Measurements from ENCODE around the gene EVC.
A peak's percentile ranks its signal among the peaks of the same experiment; 100 is the strongest.

Gene EVC

DNA sequence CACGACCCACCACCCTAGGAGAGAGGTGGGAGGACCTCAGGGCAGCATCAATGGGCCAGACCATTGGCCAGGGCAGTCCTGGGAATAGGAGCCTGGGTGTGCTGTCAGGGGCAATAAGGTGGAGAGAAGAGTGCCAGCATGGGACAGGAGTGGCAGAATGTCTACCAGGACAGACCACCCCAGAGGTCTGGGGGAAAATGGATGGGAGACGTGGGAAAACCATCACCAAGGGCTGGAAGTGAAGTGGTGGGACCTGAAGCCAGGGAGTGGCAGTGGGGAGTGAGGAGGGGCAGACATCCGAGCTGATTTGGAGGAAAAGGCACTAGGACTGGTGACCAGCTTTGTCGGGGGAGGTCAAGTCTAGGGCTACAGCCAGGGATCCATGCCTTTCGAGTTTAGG lies 3.6 kb upstream of the EVC start:
- peak overlapping the region; percentile 76 for H3K4me3 ChIP-seq (ENCODE audit: low read depth, low read length)
- no peak for DNase-seq (ENCODE audit: low read depth)

DNA sequence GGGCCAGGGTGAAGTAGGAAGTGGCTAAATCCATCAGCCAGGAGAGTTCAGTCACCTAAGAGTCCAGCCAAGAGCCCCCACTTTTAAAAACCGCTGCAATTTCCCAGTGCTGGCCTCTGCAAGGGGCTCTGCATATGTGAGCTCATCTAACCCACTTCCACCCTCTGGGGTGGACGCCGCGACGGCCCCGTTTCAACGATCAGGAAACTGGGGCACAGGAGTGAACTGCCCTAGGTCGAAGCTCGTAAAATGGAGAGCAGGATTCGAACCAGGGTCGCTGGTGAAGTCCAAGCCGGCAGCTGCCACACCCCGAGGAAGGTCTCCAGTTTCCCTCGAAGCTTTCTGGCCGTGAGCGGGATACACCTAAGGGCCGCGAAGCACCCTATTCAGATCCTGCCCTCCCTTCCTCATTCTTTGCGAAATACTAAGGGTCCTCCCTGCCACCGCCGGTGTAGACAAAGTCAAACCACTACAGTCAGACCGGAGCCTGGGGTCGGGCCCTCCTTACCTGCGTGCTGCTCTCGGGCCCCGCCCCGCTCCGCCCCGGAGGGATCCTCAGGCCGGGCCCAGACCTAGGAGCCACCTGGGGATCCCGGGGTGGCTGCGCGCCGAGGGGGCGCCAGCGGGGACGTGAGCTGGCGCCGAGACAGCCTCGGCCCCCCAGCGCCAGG lies 3.1 kb upstream of the EVC start:
- DNase-seq (ENCODE audit: low read depth) = no peak
- peak overlapping the region; percentile 76 for H3K4me3 ChIP-seq (ENCODE audit: low read depth, low read length)

DNA sequence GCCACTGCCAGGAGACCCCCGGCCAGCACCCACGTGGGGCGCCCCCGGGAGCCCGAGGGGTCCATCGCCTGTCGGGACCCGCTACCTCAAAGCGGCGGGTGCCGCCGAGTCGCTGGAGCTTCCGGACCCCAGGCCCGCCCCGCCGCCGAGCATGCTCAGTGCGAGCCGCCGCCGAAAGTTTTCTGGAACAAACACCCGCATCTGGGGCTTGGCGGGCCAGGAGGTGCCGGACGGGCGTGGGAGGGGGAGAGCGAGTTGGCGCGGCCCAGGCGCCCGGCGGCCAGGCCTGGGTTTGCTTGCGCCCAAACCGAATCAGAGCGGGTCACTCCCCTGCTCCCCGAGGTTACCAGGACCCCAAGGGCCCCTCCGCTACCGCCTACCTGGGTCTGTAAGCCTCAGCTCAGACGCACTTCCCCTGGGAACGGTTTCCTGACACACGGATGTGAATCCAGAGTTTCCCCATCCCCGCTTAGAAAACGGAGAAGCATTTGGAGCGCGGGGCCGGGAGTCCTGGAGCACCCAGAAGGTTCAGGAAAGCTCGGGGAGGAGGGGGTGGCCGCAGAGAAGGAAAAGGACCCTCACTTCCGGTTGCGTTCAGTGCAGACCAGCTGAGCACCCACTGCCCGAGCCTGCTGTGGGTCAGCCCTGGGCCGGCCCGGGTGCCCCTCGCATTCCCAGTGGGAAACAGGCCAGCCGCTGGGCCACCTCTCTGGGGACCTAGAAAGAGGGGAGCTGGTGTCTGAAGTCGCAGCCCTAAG lies 2.4 kb upstream of the EVC start, which contains the start of gene EVC2:
EVC2 (minus strand) TSS at position 111 of the 758 bp plus-strand sequence; CDS start at position 65, 46 bp downstream.
- DNase-seq (ENCODE audit: low read depth) = peak; percentile 17

DNA sequence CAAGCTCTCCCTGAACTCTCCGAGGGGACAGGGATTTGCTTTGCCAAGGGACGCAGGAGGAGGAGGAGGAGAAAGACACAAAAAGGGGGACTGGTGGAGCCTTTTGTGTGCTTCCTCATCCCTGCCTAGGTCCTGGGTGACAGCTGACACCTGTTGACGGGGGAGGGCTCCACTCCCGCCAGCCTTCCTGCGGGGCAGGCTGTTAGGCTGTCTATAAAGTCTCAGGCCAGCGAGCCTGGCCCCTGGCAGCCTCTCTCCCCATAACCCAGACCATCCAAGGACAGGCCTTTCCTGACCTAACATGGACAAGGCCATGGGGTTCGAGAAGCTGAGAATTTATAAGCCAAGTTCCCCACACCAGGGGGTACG lies 1.8 kb upstream of the EVC start:
- H3K4me3 ChIP-seq (ENCODE audit: low read depth, low read length) = peak overlapping the region; percentile 76
- DNase-seq (ENCODE audit: low read depth) = peak; percentile 18

More for the DNA sequence above, 2.4 kb upstream of the EVC start, which contains the start of gene EVC2:
- peak within 1 kb of the TSS; percentile 76 for H3K4me3 ChIP-seq (ENCODE audit: low read depth, low read length)

DNA sequence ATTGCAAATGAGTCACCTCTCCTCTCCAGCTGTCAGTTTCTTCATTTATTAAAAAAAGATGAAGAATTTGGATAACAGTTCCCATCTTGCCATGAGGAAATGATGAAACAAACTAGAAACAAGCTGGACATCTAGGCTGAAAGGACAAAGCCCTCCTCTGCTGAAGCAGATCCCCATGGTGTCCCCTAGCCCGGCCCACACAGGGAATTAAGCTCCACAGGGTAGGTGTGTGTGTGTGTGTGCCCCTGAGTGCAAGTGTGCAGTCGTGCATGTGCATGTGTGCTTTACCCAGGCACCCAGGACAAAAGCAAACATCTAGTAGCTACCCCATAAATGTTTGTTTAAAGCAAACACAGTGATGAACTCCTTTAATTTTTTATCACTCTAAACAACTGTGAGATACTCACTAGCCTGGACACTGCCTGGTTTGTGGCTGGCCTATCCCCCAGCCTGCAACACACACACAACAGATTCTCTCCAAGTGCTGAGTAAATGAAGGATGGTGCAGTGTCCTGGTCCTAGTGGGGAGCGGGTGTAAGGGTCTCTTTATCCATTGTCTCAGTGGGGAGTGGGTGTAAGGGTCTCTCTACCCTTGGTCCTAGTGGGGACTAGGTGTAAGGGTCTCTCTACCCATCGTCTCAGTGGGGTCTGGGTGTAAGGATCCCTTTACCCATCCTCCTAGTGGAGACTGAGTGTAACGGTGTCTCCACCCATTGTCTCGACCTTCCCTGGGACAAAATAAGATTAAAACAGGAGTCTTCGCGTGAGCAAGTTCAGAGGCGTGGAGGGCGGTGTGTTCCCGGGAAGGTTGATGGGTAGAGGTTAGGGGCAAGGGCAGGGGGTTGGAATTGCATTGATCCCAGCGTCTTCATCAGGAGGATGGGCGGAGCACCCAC lies 688 bp upstream of the EVC start:
- peak overlapping the region; percentile 75 for H3K4me3 ChIP-seq (ENCODE audit: low read depth, low read length)
- DNase-seq (ENCODE audit: low read depth) = no peak

DNA sequence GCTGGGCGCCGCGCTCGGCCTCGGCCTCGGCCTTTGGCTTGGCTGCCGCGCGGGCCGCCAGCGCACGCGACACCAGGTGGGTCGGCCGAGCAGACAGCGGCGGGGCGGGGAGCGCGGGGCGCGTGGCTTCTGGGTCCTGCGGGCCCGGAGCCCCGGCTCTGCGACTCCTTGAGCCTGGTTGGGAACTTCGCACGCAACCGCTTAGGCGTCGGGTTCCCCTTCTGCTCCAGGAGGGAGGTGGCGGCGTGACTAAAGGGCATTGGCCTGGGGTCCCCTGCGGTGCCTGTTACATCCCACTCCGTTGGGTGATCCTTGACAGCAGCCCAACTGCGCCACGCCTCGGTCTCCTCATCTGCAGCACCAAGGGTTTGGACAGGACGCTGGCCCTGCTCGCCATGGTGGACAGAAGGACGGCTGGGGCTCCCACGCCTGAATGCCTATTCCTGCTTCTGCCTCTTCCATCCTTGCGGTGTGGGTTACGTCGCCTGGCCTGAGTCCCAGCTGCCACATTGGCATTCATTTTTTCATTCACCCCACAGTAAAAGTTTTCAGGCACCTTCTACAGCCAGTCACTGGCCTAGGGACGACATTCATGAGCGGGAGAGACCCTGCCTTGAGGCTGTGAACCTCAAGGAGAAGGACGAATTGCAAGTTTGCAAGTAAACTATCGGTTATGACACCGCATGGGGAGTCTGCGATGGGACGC lies 631 bp downstream of the EVC start:
- H3K4me3 ChIP-seq (ENCODE audit: low read depth, low read length) = peak overlapping the region; percentile 75
- DNase-seq (ENCODE audit: low read depth) = peak; percentile 14

DNA sequence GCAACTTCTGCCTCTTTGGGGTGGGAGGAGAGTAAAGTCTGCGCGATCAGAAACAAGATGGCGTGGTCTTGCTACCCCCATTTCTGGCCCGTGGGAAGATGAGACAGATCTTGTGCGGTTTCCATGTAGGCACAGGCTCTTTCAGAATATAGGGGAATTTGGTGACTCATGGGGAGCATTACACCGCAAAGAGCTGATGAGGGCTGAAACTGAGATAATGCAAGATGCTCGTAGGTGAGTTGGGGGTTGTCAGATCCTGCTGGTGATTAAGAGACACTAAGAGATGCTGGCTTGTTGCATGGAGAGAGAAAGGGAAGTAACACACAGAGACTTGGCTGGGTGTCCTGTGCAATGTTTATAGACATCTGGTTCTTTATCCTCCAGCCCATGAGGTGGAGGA lies 1.5 kb downstream of the EVC start:
- DNase-seq (ENCODE audit: low read depth) = peak; percentile 45
- H3K4me3 ChIP-seq (ENCODE audit: low read depth, low read length) = peak overlapping the region; percentile 75

DNA sequence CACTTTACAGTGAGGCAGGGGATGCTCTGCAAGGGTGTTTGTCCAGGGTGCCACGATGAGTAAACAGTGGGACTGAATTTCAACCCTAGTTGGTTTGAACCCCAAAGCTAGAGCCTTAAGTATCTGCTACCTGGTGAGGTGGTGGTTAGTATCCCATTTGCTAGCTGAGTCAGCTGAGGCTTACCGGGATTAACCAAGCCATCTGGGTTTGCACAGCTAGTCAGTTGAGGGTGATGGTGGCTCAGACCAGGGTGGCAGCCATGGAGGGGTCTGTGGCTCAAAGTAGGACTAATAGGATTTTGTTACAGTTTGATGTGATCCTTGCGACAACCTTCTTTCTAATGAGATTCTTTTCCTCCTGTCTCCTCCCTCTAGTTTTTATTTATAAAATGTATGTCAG lies 1.9 kb downstream of the EVC start:
- no peak for DNase-seq (ENCODE audit: low read depth)
- peak overlapping the region; percentile 75 for H3K4me3 ChIP-seq (ENCODE audit: low read depth, low read length)

DNA sequence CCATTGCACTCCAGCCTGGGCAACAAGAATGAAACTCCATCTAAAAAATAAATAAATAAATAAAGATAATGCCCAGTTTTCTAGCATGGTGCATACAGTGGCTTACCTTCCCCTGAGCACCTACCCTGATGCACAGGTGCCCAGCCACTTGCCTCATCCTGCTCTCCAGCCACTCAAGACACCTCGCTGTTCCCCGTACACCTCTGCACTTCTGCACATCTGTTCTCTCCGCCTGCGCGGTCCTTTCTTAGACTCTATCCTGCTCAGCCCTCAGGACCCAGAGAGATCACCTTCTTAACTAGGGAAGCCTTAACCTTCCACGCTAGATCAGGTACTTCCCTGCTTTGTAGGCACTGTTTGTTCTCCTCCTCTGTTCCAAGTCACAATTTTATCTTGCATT lies 2.9 kb downstream of the EVC start:
- DNase-seq (ENCODE audit: low read depth) = no peak
- H3K4me3 ChIP-seq (ENCODE audit: low read depth, low read length) = no peak overlapping the region

DNA sequence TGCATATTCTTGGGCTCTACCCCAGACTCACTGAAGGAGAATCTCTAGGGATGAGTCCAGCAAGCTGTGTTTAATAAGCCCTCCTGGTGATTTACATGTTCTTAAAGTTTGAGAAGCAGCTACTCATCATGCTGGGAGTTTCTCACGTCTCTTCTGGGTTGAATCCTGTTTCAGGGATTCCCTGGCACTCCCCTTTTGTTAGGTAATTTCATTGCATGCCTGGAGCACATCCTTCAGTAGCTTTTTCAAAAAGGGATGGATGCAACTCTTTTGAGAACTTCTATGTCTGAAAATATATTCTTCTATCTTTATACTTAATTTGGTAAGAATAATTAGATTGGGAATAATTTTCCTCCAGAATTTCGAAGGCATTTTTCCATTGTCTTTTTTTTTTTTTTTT lies 4.4 kb downstream of the EVC start:
- DNase-seq (ENCODE audit: low read depth) = no peak
- H3K4me3 ChIP-seq (ENCODE audit: low read depth, low read length) = no peak overlapping the region

DNA sequence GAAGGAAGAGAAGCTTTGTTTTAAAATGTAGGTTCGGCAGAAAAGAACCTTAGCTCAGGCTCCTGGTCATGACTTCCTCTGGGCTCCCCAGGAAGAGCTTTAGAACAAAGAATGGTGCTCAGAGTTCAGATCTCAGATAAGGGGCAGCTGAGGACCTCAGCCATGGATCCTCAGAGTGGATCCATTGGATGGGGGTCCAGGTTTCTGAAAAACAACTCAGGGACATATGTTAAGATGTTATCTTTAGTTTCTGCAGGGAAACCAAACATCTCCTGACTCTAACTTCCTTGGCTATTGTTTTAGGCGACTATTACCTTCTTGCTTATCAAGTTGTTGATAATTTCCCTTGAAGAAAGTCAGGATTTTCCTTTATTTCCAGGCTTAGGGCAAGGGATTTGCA lies 5.4 kb downstream of the EVC start:
- no peak overlapping the region for H3K4me3 ChIP-seq (ENCODE audit: low read depth, low read length)
- DNase-seq (ENCODE audit: low read depth) = no peak

DNA sequence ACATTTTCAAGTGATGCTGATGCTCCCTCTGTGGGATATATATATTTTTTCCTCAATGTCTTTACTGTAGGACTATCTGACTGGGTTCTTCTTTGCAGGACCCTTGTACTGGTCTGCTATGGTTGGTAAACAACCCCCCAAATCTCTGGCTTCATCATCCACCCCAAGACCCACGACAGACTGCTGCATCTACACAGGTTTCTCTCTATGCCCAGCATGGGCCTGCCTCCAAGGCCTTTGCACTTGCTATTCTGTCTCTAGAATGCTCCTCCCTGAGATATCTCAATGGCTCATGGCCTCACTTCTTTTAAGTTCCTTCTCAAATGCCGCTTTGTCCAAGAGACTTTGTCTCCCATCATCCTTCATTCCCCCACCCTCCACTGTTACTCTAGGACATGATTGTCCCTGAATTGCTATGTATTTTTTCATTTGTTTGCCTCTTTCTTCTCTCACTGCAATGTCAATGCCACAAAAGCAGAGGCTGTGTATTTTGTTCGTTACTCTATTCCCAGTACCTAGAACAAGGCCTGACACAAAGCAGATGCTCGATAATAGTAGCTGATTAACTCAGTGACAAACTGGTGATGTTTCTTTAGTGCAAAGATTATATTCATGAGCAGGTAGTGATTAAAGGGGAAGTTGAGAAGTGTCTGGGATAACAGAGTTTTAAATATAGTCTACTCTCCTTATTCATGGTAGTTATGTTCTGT lies 6.6 kb downstream of the EVC start:
- no peak overlapping the region for H3K4me3 ChIP-seq (ENCODE audit: low read depth, low read length)
- DNase-seq (ENCODE audit: low read depth) = no peak

DNA sequence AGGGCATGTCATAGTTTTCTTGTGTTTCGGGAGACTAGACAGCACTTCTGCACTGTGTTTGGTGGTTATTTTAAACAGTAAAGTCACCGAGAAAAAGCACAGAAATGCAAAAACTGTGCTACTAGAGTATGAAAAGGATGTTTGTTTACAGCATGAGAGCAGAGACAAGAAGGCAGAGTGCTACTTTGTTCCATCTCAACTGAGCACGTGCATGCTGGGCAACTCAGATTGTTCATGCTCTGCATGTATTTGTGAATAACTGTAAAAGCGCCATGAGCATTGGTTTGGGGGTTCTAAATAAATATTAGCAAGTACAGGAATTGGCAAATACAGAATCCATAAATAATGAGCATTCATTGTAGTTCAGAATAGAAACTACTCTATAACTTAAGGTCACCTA lies 7.4 kb downstream of the EVC start:
- DNase-seq (ENCODE audit: low read depth) = no peak
- no peak overlapping the region for H3K4me3 ChIP-seq (ENCODE audit: low read depth, low read length)

DNA sequence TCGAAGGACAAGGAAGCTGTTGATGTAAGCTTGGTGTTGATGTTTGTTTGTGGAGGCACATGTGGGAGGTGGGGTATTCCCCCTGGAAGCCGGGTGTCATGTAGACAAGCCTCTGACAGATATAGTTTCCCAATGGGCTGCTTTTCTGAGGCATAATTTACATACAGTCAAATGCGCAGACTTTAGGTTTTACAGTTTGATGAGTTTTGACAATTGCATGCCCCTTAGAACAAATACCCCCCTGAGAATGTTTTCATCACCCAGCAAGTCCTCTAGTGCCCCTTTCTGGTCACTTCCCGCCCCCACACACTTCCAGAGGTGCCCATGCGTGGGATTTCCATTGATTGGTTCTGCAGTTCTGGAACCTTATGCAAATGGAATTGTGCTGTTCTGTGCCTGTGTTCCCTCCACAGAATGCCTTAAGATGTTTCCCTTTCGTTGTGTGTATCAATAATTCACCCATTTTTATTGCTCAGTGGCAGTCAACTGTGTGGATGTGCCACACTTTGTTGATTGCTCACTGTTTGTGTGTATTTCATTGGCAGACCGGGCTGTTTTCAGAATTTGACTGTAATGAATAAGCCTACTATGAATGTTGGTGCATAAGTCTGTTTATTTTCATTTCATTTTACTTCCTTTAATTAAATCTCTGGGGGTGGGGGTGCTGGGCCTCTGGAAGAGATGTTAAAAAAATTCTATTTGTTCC lies 8.5 kb downstream of the EVC start:
- DNase-seq (ENCODE audit: low read depth) = no peak

DNA sequence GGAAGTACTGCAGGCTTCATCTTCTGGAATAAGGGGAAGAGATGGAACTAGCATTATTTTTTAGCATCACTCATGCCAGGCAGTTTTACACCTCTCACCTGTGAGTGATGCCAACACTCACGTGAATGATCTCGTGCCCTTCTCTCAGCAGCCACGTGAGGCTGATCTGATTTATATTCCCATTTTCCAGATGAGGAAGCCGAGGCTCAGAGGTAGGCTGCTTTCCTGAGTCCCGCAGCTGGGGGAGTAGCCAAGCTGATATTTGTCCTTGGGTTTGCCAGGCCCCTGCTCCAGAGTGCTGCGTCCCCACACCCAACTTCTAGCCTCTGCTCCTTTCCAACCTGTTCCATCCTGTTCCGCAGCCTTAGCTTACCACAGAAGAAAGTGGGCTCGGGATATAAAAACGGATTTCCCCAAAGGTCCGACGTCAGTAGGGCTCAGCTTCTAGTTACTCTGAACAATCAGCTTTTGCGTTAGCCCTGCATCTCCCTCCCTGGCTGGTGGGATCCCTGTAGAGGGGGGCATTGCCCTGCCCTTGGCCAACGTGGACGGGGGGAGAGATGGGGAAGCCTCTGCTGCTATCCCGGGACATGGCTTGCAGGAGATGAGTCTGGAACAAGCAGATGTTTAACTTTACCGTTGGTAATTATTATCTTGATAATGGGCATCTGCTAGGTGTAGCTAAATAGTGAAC lies 9.3 kb downstream of the EVC start:
- DNase-seq (ENCODE audit: low read depth) = no peak
- H3K4me3 ChIP-seq (ENCODE audit: low read depth, low read length) = no peak overlapping the region

More for the DNA sequence above, 8.5 kb downstream of the EVC start:
- H3K4me3 ChIP-seq (ENCODE audit: low read depth, low read length) = no peak overlapping the region

DNA sequence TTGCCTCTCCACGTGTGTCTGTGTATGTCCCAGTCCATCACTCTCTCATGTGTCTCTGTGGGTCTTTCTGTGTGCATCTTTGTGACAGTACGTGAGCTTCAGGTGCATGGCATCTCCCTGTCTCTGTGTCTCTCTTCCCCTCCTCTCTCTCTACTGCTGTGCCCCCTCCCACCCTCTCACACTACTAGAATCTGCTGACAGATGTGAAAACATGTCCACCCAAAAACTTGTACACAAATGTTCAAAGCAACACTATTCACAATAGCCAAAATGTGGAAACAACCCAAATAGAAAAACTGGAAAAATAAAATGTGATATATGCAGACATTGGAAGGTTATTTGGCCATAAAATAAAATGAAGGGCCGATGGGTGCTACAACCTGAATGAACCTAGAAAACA lies 10.0 kb downstream of the EVC start:
- H3K4me3 ChIP-seq (ENCODE audit: low read depth, low read length) = no peak overlapping the region

DNA sequence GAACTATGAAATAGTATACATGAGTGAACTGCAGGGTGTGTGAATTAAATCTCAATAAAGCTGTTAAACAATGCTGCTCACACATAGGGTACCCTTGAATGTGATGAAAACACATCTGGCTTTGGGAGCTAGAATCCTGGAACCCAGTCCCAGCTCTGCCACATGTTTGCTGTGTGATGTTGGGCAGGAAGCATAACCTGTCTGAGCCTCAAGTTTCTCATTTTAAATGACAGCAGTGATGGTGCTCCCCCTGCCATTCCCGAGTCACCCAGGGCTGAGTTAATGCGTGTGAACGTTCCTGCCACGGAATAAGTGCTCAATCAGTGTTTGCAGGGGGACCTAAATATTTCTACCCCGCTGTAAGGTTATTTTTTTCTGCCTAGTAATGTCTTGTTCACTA lies 10.9 kb downstream of the EVC start:
- no peak overlapping the region for H3K4me3 ChIP-seq (ENCODE audit: low read depth, low read length)
- no peak for DNase-seq (ENCODE audit: low read depth)

More for the DNA sequence above, 10.0 kb downstream of the EVC start:
- no peak for DNase-seq (ENCODE audit: low read depth)

DNA sequence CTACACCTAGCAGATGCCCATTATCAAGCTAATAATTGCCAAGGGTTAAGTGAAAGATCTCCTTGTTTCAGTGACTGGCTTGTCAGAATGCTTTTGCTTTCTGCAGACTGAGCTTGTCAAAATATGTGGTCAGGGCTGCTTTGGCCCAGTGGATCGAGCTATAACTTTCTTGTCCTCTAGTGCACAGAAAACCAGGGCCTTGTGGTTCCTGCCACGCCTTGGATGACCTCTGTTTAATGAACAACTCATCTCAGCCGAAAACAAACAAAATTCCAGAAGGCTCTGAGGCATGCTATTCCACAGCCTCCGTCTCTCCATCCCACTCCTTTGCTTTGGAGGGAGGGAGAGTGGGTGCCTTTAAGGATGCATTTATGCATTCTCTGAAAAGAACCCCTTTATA lies 11.3 kb downstream of the EVC start:
- no peak overlapping the region for H3K4me3 ChIP-seq (ENCODE audit: low read depth, low read length)
- no peak for DNase-seq (ENCODE audit: low read depth)
